OCI-LY1 (cell line): ENCODE results near the gene PIK3C2G.

Experiments used
- H2AFZ ChIP-seq: fragments of 200-600 bp; sonication (generic), shearing (Covaris generic); 2 replicates; pipeline ENCODE4 v1.6.0; 2014; ENCODE audit warnings: antibody characterized with exemption, mild to moderate bottlenecking, low read length
- H3F3A ChIP-seq: fragments of 200-600 bp; sonication (generic), shearing (Covaris generic); 2 replicates; pipeline ENCODE4 v1.6.0; 2014; ENCODE audit warnings: mild to moderate bottlenecking, antibody characterized with exemption, low read length, moderate library complexity; ENCODE audit not compliant: insufficient read depth
- H3K27ac ChIP-seq: fragments of 200-600 bp; sonication (generic); 2 replicates; pipeline ENCODE4 v1.5.1; 2014; ENCODE audit warnings: low read length, mixed run types, mild to moderate bottlenecking, low read depth; ENCODE audit not compliant: poor library complexity, severe bottlenecking
- H3K27me3 ChIP-seq: fragments of 200-600 bp; sonication (generic); 2 replicates; pipeline ENCODE4 v1.6.0; 2014; ENCODE audit warnings: antibody characterized with exemption, mild to moderate bottlenecking, low read length, moderate library complexity; ENCODE audit not compliant: insufficient read depth
- H3K36me3 ChIP-seq: fragments of 200-600 bp; sonication (generic); 2 replicates; pipeline ENCODE4 v1.6.1; 2014; ENCODE audit warnings: mild to moderate bottlenecking, antibody characterized with exemption, low read length, moderate library complexity, mixed read lengths; ENCODE audit not compliant: insufficient read depth
- H3K4me1 ChIP-seq: fragments of 200-600 bp; sonication (generic); 2 replicates; pipeline ENCODE4 v1.5.1; 2014; ENCODE audit warnings: mild to moderate bottlenecking, low read length, moderate library complexity; ENCODE audit not compliant: insufficient read depth, severe bottlenecking
- H3K4me2 ChIP-seq: fragments of 200-600 bp; sonication (generic), shearing (Covaris generic); 2 replicates; pipeline ENCODE4 v1.6.1; 2014; ENCODE audit warnings: low read length
- H3K4me3 ChIP-seq: fragments of 200-600 bp; sonication (generic); 2 replicates; pipeline ENCODE4 v1.5.1; 2014; ENCODE audit warnings: low read length, low read depth, mild to moderate bottlenecking, mixed read lengths; ENCODE audit not compliant: poor library complexity, severe bottlenecking
- H3K79me2 ChIP-seq: fragments of 200-600 bp; shearing (Covaris generic); 2 replicates; pipeline ENCODE4 v1.6.1; 2016; ENCODE audit warnings: mixed run types, low read length, mixed read lengths; ENCODE audit not compliant: insufficient read depth
- H3K9ac ChIP-seq: fragments of 200-600 bp; sonication (generic), shearing (Covaris generic); 2 replicates; pipeline ENCODE4 v1.6.1; 2014; ENCODE audit warnings: mild to moderate bottlenecking, low read length, mixed read lengths
- H3K9me2 ChIP-seq: fragments of 200-600 bp; sonication (generic), shearing (Covaris generic); 2 replicates; pipeline ENCODE4 v1.6.1; 2014; ENCODE audit warnings: low read depth, mild to moderate bottlenecking, low read length, mixed read lengths
- H3K9me3 ChIP-seq: fragments of 200-600 bp; shearing (Covaris generic); 2 replicates; pipeline ENCODE4 v1.6.1; 2014; ENCODE audit warnings: low read length, mixed read lengths
- H4K20me1 ChIP-seq: fragments of 200-600 bp; sonication (generic), shearing (Covaris generic); 2 replicates; pipeline ENCODE4 v1.6.0; 2016; ENCODE audit warnings: mild to moderate bottlenecking, low read length; ENCODE audit not compliant: insufficient read depth
- CTCF ChIP-seq: fragments of 200-600 bp; sonication (generic), shearing (Covaris generic); IDR thresholded peaks from 2 replicates; pipeline ENCODE4 v1.5.1; 2017; ENCODE audit warnings: mild to moderate bottlenecking, antibody characterized with exemption, low read length, moderate library complexity, mixed read lengths
- EZH2 ChIP-seq: fragments of 200-600 bp; sonication (generic), shearing (Covaris generic); IDR thresholded peaks from 2 replicates; pipeline ENCODE4 v1.8.0; 2017; ENCODE audit warnings: borderline replicate concordance, mixed run types, mild to moderate bottlenecking, antibody characterized with exemption, low read length, moderate library complexity, mixed read lengths

Gene PIK3C2G

DNA sequence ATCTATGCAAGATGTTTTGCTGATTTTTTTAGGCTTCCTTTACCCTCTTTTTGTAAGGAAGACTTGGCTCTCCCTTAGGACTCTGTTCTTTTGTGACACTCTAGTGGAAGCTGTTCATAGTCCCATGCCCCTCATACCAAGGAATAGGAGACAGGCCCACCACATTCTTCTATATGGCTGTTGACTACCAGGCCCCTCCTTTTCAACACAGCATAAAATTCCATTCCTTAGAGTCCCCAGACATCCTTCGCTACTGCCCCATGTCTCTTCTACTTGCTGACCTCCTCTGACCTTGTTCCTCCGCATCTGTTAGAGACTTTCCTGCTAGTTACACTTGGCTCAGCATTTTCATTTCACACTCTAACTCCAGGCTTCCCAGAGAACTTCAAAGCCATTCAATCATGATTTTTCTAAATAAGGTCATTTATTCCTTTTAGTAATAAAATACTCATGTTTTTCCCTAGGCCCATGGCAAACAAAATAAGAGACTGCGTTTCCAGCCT, 9.7 kb downstream of the PIK3C2G start:
- H3K79me2 ChIP-seq = no peaks in the 10 kb centered on the region
- 0 out of 2 replicates have a peak, but pooled peaks cover 2% of the 10 kb centered on the region for H3K9me3 ChIP-seq
- H4K20me1 ChIP-seq = no peaks in the 10 kb centered on the region
- no peaks in the 10 kb centered on the region for H3K4me1 ChIP-seq
- no peak overlapping the region for H3K4me3 ChIP-seq
- TF ChIP-seq CTCF (no peak), EZH2 (no peak)
- no peak overlapping the region for H3K9ac ChIP-seq
- H3K36me3 ChIP-seq = no peaks in the 10 kb centered on the region
- H3K4me2 ChIP-seq = no peak overlapping the region
- H2AFZ ChIP-seq = no peak overlapping the region
- H3F3A ChIP-seq = no peaks in the 10 kb centered on the region
- no peaks in the 10 kb centered on the region for H3K9me2 ChIP-seq
- no peak overlapping the region for H3K27ac ChIP-seq
- H3K27me3 ChIP-seq = no peaks in the 10 kb centered on the region

DNA sequence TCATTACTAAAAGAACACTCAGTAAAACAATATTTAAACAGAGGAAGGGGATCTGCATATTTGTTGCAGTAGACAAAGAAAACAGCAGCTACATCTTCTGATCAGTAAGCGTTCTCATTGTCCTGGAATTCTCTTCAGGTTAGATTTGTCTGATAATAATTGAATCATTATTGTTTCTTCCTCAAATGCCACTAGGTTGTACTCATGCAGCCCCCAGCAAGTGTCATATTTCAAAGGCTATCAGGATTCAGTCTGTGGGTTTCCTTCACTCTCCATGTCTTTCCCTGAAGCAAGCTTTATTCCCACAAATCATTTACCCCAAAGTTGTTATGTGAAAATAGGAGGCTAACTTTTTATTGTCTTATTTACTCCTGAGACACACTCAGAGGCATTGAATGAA, 14.7 kb downstream of the PIK3C2G start:
- 0 out of 2 replicates have a peak, but pooled peaks cover 2% of the 10 kb centered on the region for H3K9me3 ChIP-seq
- no peaks in the 10 kb centered on the region for H3K36me3 ChIP-seq
- no peak overlapping the region for H3K4me3 ChIP-seq
- H3K4me1 ChIP-seq = no peaks in the 10 kb centered on the region
- H3K27ac ChIP-seq = no peak overlapping the region
- no peaks in the 10 kb centered on the region for H3F3A ChIP-seq
- no peak for TF ChIP-seq EZH2
- no peak for TF ChIP-seq CTCF
- no peak overlapping the region for H2AFZ ChIP-seq
- no peaks in the 10 kb centered on the region for H3K79me2 ChIP-seq
- no peak overlapping the region for H3K4me2 ChIP-seq
- no peak overlapping the region for H3K9ac ChIP-seq
- no peaks in the 10 kb centered on the region for H3K27me3 ChIP-seq
- H4K20me1 ChIP-seq = no peaks in the 10 kb centered on the region
- no peaks in the 10 kb centered on the region for H3K9me2 ChIP-seq

- H3K9ac ChIP-seq = no peak overlapping the region
- no peak overlapping the region for H2AFZ ChIP-seq
- no peaks in the 10 kb centered on the region for H3F3A ChIP-seq
- H3K79me2 ChIP-seq = no peaks in the 10 kb centered on the region
- no peak overlapping the region for H3K4me2 ChIP-seq
- H3K4me1 ChIP-seq = no peaks in the 10 kb centered on the region
- no peaks in the 10 kb centered on the region for H3K27me3 ChIP-seq
- no peaks in the 10 kb centered on the region for H3K36me3 ChIP-seq
- H3K9me3 ChIP-seq = 0 out of 2 replicates have a peak, but pooled peaks cover 2% of the 10 kb centered on the region
- no peak overlapping the region for H3K4me3 ChIP-seq
- H3K27ac ChIP-seq = no peak overlapping the region
- H4K20me1 ChIP-seq = no peaks in the 10 kb centered on the region
- TF ChIP-seq CTCF (no peak), EZH2 (no peak)
- no peaks in the 10 kb centered on the region for H3K9me2 ChIP-seq
Observed at GRCh38 chr12:18277196-18277595, 15.9 kb downstream of the PIK3C2G start.
